ENCODE results near the gene RSRP1.
"Not testable (repeated sequence)": the region's sequence is repeated elsewhere in the genome, so short reads cannot be mapped to it uniquely, and the experiment has no call there.

The RSRP1 gene

GRCh38 chr1:25247024-25247828 is at the start of gene RSRP1:
RSRP1 (minus strand) TSS chr1:25247454; CDS start chr1:25246963, 491 bp downstream.
- peak; percentile 96 for DNase-seq

DNA sequence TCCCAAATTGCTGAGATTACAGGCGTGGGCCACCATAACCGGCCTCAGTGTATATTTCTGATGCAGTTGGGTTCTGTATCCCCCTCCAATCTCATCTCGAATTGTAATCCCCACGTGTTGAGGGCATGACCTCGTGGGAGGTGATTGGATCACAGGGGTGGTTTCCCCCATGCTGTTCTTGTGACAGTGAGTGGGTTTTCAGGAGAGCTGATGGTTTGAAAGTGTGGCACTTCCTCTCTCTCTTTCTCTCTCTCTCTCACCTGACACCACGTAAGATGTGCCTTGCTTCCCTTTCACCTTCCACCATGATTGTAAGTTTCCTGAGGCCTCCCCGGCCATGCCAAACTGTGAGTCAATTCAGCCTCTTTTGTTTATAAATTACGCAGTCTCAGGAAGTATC is 49.2 kb upstream of the RSRP1 start:
- DNase-seq: not testable (repeated sequence)

GRCh38 chr1:25294889-25295826 is 47.9 kb upstream of the RSRP1 start:
- not testable (repeated sequence) for DNase-seq

DNA sequence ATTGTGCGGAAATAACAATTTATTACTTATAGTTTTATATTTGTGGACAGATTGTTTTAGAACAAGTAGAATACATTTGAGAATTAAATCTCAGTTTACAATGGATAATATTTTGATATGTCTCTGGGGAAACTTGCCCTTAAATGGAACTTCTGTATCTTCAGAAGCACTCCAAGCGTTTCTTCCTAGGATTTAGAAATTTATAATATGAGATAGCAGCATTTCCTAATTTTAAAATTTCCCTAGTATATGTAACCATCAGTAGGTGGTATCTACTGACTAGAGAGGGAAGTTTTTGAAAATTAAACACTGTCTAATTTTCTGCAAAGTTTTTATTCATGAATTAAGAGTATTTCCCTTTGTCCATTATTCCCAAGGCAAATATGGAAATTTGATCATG is 46.2 kb upstream of the RSRP1 start:
- DNase-seq: not testable (repeated sequence)

DNA sequence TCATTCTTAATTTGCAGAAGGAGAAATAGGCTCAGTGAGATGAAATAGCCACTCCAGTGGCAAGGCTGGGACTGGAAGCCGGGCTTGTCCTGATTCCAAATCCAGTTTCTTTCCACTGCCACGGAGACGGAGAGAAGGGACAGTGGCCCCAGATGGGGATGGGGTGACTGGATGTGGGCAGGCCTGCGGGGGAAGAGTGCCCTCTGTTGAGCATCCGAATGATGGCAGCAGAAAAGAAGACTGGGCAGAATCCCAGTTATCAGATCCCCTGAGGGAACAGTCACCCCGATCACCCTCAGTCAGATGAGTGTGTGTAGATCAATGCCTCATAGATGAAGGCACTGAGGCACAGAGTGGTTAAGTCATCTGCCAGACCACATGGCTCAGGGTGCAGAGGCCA is 42.8 kb upstream of the RSRP1 start:
- not testable (repeated sequence) for DNase-seq

GRCh38 chr1:25288573-25289101 is 41.4 kb upstream of the RSRP1 start:
- DNase-seq: not testable (repeated sequence)

GRCh38 chr1:25287164-25287563 is 39.9 kb upstream of the RSRP1 start:
- not testable (repeated sequence) for DNase-seq

DNA sequence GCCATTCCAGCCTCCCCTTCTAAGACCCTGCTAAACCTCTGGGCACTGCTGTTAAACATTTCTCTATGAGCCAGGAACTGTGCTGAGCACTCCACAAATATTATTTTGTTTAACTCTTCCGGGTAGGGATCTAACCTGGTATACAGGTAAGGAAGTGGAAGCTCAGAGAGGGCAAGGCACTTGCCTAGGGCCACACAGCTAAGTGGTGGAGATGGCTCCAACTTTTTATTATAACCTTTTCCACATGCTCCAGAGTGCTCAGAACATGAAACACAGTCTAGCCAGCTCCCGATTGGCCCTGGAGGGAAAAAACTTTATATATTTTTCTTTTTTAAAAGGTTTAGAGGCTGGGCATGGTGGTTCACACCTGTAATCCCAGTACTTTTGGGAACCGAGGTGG is 38.6 kb upstream of the RSRP1 start:
- DNase-seq: not testable (repeated sequence)

- DNase-seq: not testable (repeated sequence)
Observed at GRCh38 chr1:25279693-25280111, 32.4 kb upstream of the RSRP1 start.

GRCh38 chr1:25278790-25279189 is 31.5 kb upstream of the RSRP1 start:
- not testable (repeated sequence) for DNase-seq

DNA sequence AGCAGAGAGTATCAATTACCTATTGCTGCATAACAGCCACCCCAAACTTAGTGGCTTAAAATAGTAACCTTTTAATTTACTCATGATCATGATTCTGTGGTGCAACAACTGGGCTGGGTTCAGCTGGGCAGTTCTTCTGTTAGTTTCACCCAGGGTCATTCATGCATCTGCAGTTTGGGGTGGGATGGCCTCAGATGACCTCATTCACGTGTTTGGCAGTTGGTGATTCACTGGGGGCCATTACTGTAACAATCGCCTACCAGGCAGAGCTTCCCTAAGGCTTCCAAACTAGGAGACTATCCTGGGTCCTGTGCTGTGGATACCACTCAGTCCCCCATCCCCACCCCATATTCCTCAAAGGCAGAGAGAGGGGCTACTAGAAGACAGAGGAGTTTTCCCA is 31.1 kb upstream of the RSRP1 start:
- not testable (repeated sequence) for DNase-seq

DNA sequence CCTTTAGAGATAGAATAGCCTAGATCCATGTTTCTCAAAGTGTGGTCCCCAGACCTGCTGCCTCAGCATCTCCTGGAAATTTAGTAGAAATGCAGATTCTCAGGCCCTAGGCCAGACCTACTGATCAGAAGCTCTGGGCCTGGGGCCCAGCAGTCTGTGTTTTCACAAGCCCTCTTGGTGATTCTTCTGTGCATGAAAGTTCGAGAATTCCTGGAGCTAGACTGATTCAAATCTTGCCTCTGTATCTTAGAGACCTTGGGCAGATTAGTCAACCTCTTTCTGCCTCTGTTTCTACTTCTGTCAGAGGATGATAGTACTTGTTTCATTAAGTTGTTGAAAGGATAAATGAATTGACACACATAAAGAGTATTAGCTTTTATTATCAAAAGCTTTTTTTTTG is 30.0 kb upstream of the RSRP1 start:
- not testable (repeated sequence) for DNase-seq

- DNase-seq: not testable (repeated sequence)
Observed at GRCh38 chr1:25275648-25276047, 28.4 kb upstream of the RSRP1 start.

- DNase-seq: not testable (repeated sequence)
Observed at GRCh38 chr1:25272238-25272637, 25.0 kb upstream of the RSRP1 start, which contains the start of gene RHD. RHD (plus strand) TSS chr1:25272509; CDS start chr1:25272548, 39 bp downstream.

- not testable (repeated sequence) for DNase-seq
Observed at GRCh38 chr1:25268143-25268760, 21.0 kb upstream of the RSRP1 start.

GRCh38 chr1:25267288-25268142 is 20.3 kb upstream of the RSRP1 start:
- DNase-seq: not testable (repeated sequence)

DNA sequence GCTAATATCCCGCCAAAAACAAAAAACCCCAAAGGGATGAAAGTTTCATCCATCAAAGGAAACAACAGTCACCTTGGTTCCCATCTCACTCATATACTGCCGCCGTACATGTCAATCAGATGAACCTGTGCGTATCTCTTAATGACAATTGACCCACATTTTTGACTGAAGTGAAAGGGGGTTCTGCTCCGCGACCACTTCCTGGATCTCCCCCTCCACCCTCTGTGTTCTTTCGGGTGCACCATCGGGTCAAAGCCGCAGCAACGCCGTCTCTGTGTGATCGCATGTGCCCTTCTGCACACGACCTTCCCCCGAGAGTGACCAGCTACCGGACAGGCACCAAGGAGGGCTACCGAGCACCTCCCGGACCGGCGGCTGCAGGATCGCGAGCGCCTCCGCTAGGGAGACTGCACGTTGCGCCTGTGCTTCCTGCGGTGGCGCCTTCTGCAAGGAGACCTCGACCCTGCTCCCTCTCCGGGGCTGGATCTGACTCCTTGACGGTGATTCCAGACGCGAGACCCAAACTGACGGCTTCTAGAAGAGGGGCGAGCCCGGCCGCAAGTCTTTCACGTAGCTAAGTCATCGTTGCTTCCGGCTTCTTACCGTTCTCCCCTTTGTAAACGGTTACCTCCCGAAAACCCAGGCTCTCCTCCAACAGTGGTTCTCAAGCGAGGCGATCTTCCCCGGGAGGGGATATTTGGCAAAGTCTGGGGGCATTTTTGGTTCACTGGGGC is 19.5 kb upstream of the RSRP1 start:
- DNase-seq: not testable (repeated sequence)

DNA sequence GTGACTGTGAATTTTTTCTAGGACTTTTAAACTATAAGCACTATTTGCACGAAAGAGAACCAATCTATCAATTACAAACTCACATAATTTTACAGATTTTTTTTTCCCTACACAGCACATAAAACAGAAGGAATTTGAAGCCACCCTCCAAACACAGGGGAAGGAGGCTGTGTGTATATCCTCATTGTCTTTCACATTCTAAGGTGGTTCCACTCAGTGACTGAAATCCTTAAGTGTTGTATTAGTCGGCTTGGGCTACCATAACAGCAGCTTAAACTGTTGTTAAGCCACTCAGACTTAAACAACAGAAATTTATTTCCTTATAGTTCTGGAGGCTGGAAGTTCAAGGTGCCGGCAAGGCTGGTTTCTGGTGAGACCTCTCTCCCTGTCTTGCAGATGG is 13.1 kb upstream of the RSRP1 start:
- DNase-seq: not testable (repeated sequence)

DNA sequence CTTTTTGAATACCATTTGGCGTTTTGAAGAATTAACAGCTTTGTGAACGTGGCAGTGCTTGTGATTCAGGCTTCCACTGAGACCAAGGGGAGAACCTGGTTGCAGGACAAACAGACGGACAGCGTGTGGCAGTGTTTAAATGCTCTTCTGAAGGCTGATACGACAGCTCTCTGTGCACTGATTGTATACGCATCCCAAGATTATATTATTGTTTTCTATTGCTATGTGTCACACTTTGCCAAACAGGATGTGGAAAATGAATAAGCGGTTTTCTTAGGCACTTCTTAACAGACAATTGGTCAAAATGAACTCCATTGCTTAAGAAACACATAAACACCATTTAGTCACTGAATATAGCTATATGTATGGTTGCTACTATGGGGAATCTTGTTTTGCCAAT is 12.6 kb upstream of the RSRP1 start:
- not testable (repeated sequence) for DNase-seq

- no peak for DNase-seq
Observed at GRCh38 chr1:25257196-25257595, 9.9 kb upstream of the RSRP1 start.

- DNase-seq: no peak
Observed at GRCh38 chr1:25256578-25256965, 9.3 kb upstream of the RSRP1 start.
